HepG2 (cell line): ENCODE data around the gene SLC51B.
"Not testable (repeated sequence)": the region's sequence is repeated elsewhere in the genome, so short reads cannot be mapped to it uniquely, and the experiment has no call there.

Experiments used
- HNRNPUL1 ChIP-seq: fragments of 200-400 bp; formaldehyde crosslinking; IDR thresholded peaks from 2 replicates; pipeline ENCODE4 v1.6.1; 2017; ENCODE audit warnings: low read depth, mild to moderate bottlenecking, low read length, moderate library complexity
- IKZF1 ChIP-seq: fragments of 450-650 bp; IDR thresholded peaks from 2 replicates; pipeline ENCODE4 v1.7.1; 2016
- JUN ChIP-seq: sonication (generic); formaldehyde crosslinking; IDR thresholded peaks from 2 replicates; pipeline ENCODE4 v1.4.0; 2020; ENCODE audit warnings: mild to moderate bottlenecking, missing genetic modification reagents
- JUNB ChIP-seq: sonication (generic); formaldehyde crosslinking; IDR thresholded peaks from 2 replicates; pipeline ENCODE4 v1.8.0; 2022; ENCODE audit warnings: missing genetic modification reagents, mild to moderate bottlenecking, borderline replicate concordance
- JUND ChIP-seq: sonication (generic); formaldehyde crosslinking; IDR thresholded peaks from 2 replicates; pipeline ENCODE4 v1.8.0; 2022; ENCODE audit warnings: mild to moderate bottlenecking, missing genetic modification reagents
- MED1 ChIP-seq: sonication (generic); formaldehyde crosslinking; IDR thresholded peaks from 2 replicates; pipeline ENCODE4 v1.4.0; 2020; ENCODE audit warnings: missing genetic modification reagents
- NFIC ChIP-seq: IDR thresholded peaks from 2 replicates; pipeline ENCODE4 v1.6.1; 2012; ENCODE audit warnings: mild to moderate bottlenecking, low read length, inconsistent platforms
- NPAS2 ChIP-seq: sonication (generic); formaldehyde crosslinking; IDR thresholded peaks from 2 replicates; pipeline ENCODE4 v1.8.0; 2022; ENCODE audit warnings: mild to moderate bottlenecking, missing genetic modification reagents, borderline replicate concordance
- NR2C2 ChIP-seq: sonication (generic); formaldehyde crosslinking; IDR thresholded peaks from 2 replicates; pipeline ENCODE4 v1.4.0; 2020; ENCODE audit warnings: missing genetic modification reagents, mild to moderate bottlenecking, moderate library complexity, borderline replicate concordance
- TBP ChIP-seq: sonication (generic); formaldehyde crosslinking; IDR thresholded peaks from 2 replicates; pipeline ENCODE4 v1.5.0; 2020; ENCODE audit warnings: missing genetic modification reagents
- ZKSCAN1 ChIP-seq: fragments of 150-350 bp; IDR thresholded peaks from 2 replicates; pipeline ENCODE4 v1.6.1; 2014; ENCODE audit warnings: low read length

- TF ChIP-seq JUNB (CRISPR knock-in tag); NPAS2; IKZF1; JUND (CRISPR knock-in tag); MED1 (CRISPR knock-in tag); HNRNPUL1; TBP (CRISPR knock-in tag); NFIC; ZKSCAN1; NR2C2; JUN (CRISPR knock-in tag): not testable (repeated sequence)
Measured at GRCh38 chr15:65074946-65075345, 29.8 kb downstream of the SLC51B start.
